Ovary (tissue), 3 donors: ENCODE measurements around the gene TNK2.

Experiments
- EP300 ChIP-seq: sonication (generic); formaldehyde crosslinking; IDR thresholded peaks from one replicate; pipeline ENCODE4 v1.6.1; 2017; ENCODE audit warnings: antibody characterized with exemption
- POLR2A ChIP-seq: fragments of 450-650 bp; IDR thresholded peaks from one replicate; pipeline ENCODE4 v1.6.1; 2017; ENCODE audit warnings: antibody characterized with exemption, mild to moderate bottlenecking, moderate library complexity
- TF ChIP-seq, protein P1 (sequence below), 3 donors: fragments of 450-650 bp in 2 of 3; fragments of 200-600 bp in 1 of 3; IDR thresholded peaks; one replicate each; pipeline versions ENCODE4 v1.5.1 to v1.8.0; 2016 to 2022; ENCODE audit warnings: antibody characterized with exemption in 3 of 3, mild to moderate bottlenecking in 1 of 3
- donor health status: DM: no; HTN: no; CAD: no.

DNA sequence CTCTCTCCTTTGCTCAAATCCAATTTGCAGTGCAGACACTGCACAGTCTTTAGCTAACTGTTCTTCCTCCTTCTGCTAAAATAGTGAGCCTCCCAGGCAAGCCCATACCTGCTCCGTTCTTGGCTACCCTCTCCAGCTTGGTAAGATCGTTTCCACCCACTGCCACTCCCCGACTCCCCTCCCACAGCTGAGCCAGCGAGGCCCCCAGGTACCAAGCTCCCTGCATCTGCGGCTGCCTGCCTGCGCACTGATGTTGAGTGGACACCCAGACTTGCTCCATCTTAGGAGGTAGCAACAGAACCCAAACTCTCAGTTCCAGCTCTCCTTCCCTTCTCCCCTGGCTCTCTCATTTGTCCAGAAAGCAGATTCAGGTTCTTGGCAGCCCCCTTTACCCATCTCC, 7.9 kb upstream of the TNK2 start:
- TF ChIP-seq, protein P1, sequence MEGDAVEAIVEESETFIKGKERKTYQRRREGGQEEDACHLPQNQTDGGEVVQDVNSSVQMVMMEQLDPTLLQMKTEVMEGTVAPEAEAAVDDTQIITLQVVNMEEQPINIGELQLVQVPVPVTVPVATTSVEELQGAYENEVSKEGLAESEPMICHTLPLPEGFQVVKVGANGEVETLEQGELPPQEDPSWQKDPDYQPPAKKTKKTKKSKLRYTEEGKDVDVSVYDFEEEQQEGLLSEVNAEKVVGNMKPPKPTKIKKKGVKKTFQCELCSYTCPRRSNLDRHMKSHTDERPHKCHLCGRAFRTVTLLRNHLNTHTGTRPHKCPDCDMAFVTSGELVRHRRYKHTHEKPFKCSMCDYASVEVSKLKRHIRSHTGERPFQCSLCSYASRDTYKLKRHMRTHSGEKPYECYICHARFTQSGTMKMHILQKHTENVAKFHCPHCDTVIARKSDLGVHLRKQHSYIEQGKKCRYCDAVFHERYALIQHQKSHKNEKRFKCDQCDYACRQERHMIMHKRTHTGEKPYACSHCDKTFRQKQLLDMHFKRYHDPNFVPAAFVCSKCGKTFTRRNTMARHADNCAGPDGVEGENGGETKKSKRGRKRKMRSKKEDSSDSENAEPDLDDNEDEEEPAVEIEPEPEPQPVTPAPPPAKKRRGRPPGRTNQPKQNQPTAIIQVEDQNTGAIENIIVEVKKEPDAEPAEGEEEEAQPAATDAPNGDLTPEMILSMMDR (IDR thresholded peaks at IDR 0.05) = no peak
- TF ChIP-seq POLR2A (no peak), EP300 (no peak)
